Stimulated activated effector memory CD8-positive, alpha-beta T cell treated with anti-CD3 and anti-CD28 coated beads, Interleukin-12 subunit alpha, Interleukin-12 subunit beta, amount 100 ng/mL, for 72 hours (primary cell): ENCODE measurements around the gene HOXB2.
"Not testable (repeated sequence)": the region's sequence is repeated elsewhere in the genome, so short reads cannot be mapped to it uniquely, and the experiment has no call there.

ENCODE experiments used
- ATAC-seq: fragments of 150-1000 bp; cut with Tn5 transposase; 2 replicates; pipeline ENCODE4 v1.10.0; 2021
- DNase-seq, 2 donors: peaks; one replicate each; pipeline ENCODE4 v3.0.0; 2021 to 2022; ENCODE audit warnings: low spot score in 2 of 2
- H3K27ac Mint-ChIP-seq: one replicate; pipeline ENCODE4 v1.8.0; 2022; ENCODE audit warnings: mild to moderate bottlenecking, mixed read lengths
- H3K36me3 Mint-ChIP-seq: one replicate; pipeline ENCODE4 v1.8.0; 2022; ENCODE audit warnings: mild to moderate bottlenecking, mixed read lengths
- H3K4me1 Mint-ChIP-seq: one replicate; pipeline ENCODE4 v1.8.0; 2022; ENCODE audit warnings: mixed read lengths
- H3K4me3 Mint-ChIP-seq: one replicate; pipeline ENCODE4 v1.8.0; 2022; ENCODE audit warnings: mild to moderate bottlenecking, mixed read lengths
- H3K9me3 Mint-ChIP-seq: one replicate; pipeline ENCODE4 v1.8.0; 2022; ENCODE audit warnings: mixed read lengths

Gene HOXB2

GRCh38 chr17:48544349-48545021, 424 bp downstream of the HOXB2 start:
- H3K4me1 Mint-ChIP-seq = peaks cover 24% of the 10 kb centered on the region
- H3K4me3 Mint-ChIP-seq = peak overlapping the region; percentile 78
- no peaks in the 10 kb centered on the region for H3K9me3 Mint-ChIP-seq
- no peak for ATAC-seq
- peak overlapping the region; percentile 97 for H3K27ac Mint-ChIP-seq
- DNase-seq = no peak
- peaks cover 6% of the 10 kb centered on the region for H3K36me3 Mint-ChIP-seq

GRCh38 chr17:48543854-48544348, 1.0 kb downstream of the HOXB2 start:
- peaks cover 6% of the 10 kb centered on the region for H3K36me3 Mint-ChIP-seq

GRCh38 chr17:48543107-48543853, 1.6 kb downstream of the HOXB2 start:
- Mint-ChIP-seq H3K36me3 (peaks cover 6% of the 10 kb centered on the region), H3K4me3 (peak overlapping the region; percentile 78), H3K27ac (peak overlapping the region; percentile 97), H3K4me1 (peaks cover 24% of the 10 kb centered on the region), H3K9me3 (no peaks in the 10 kb centered on the region)
- ATAC-seq = peak; percentile 79
- peak; percentile 39 to 84 for DNase-seq

More at GRCh38 chr17:48543854-48544348, 1.0 kb downstream of the HOXB2 start:
- Mint-ChIP-seq H3K4me1 (peaks cover 24% of the 10 kb centered on the region), H3K27ac (peak overlapping the region; percentile 97), H3K9me3 (no peaks in the 10 kb centered on the region), H3K4me3 (peak overlapping the region; percentile 78)
- DNase-seq = peak; percentile 8 to 65
- ATAC-seq = peak; percentile 66

GRCh38 chr17:48542698-48543106, 2.2 kb downstream of the HOXB2 start:
- H3K9me3 Mint-ChIP-seq = no peaks in the 10 kb centered on the region
- H3K36me3 Mint-ChIP-seq = peaks cover 6% of the 10 kb centered on the region
- DNase-seq (no peak), ATAC-seq (no peak)
- H3K27ac Mint-ChIP-seq = peak overlapping the region; percentile 97
- peak overlapping the region; percentile 78 for H3K4me3 Mint-ChIP-seq
- H3K4me1 Mint-ChIP-seq = peaks cover 24% of the 10 kb centered on the region

GRCh38 chr17:48542114-48542656, 2.7 kb downstream of the HOXB2 start:
- H3K4me1 Mint-ChIP-seq = peaks cover 24% of the 10 kb centered on the region
- ATAC-seq (no peak), DNase-seq (peak in 1 of 2 donors; percentile 64)
- H3K4me3 Mint-ChIP-seq = peak overlapping the region; percentile 78
- no peaks in the 10 kb centered on the region for H3K9me3 Mint-ChIP-seq
- peaks cover 6% of the 10 kb centered on the region for H3K36me3 Mint-ChIP-seq
- peak overlapping the region; percentile 97 for H3K27ac Mint-ChIP-seq

GRCh38 chr17:48541577-48542113, 3.3 kb downstream of the HOXB2 start:
- DNase-seq (peak in 1 of 2 donors; percentile 68), ATAC-seq (no peak)
- Mint-ChIP-seq H3K27ac (peak overlapping the region; percentile 97), H3K9me3 (no peaks in the 10 kb centered on the region), H3K4me3 (peak overlapping the region; percentile 78), H3K4me1 (peaks cover 24% of the 10 kb centered on the region), H3K36me3 (peaks cover 6% of the 10 kb centered on the region)

GRCh38 chr17:48541036-48541576, 3.8 kb downstream of the HOXB2 start:
- H3K27ac Mint-ChIP-seq = peak overlapping the region; percentile 97
- DNase-seq (no peak), ATAC-seq (no peak)
- H3K36me3 Mint-ChIP-seq = peaks cover 6% of the 10 kb centered on the region
- peak overlapping the region; percentile 78 for H3K4me3 Mint-ChIP-seq
- H3K4me1 Mint-ChIP-seq = peaks cover 24% of the 10 kb centered on the region
- H3K9me3 Mint-ChIP-seq = no peaks in the 10 kb centered on the region

GRCh38 chr17:48540213-48540612, 4.7 kb downstream of the HOXB2 start:
- DNase-seq (no peak), ATAC-seq (no peak)
- Mint-ChIP-seq H3K4me3 (no peak overlapping the region), H3K4me1 (peaks cover 24% of the 10 kb centered on the region), H3K36me3 (peaks cover 6% of the 10 kb centered on the region), H3K27ac (no peak overlapping the region), H3K9me3 (no peaks in the 10 kb centered on the region)

GRCh38 chr17:48539177-48539576, 5.7 kb downstream of the HOXB2 start:
- Mint-ChIP-seq H3K9me3 (no peaks in the 10 kb centered on the region), H3K27ac (no peak overlapping the region), H3K4me1 (peaks cover 23% of the 10 kb centered on the region), H3K36me3 (peaks cover 6% of the 10 kb centered on the region), H3K4me3 (no peak overlapping the region)
- ATAC-seq (no peak), DNase-seq (no peak)

GRCh38 chr17:48537316-48537715, 7.6 kb downstream of the HOXB2 start:
- ATAC-seq (no peak), DNase-seq (no peak)
- no peak overlapping the region for H3K4me3 Mint-ChIP-seq
- peaks cover 7% of the 10 kb centered on the region for H3K4me1 Mint-ChIP-seq
- no peaks in the 10 kb centered on the region for H3K36me3 Mint-ChIP-seq
- H3K9me3 Mint-ChIP-seq = no peaks in the 10 kb centered on the region
- H3K27ac Mint-ChIP-seq = no peak overlapping the region

GRCh38 chr17:48535793-48536559, 8.9 kb downstream of the HOXB2 start:
- H3K27ac Mint-ChIP-seq, ATAC-seq, H3K4me3 Mint-ChIP-seq, DNase-seq, H3K4me1 Mint-ChIP-seq, H3K36me3 Mint-ChIP-seq, H3K9me3 Mint-ChIP-seq: not testable (repeated sequence)

- Mint-ChIP-seq H3K36me3 (no peaks in the 10 kb centered on the region), H3K9me3 (no peaks in the 10 kb centered on the region), H3K4me3 (no peak overlapping the region), H3K27ac (no peak overlapping the region), H3K4me1 (no peaks in the 10 kb centered on the region)
- no peak for DNase-seq
- ATAC-seq = no peak
These were observed 12.6 kb downstream of the HOXB2 start for GRCh38 chr17:48532261-48532660.

GRCh38 chr17:48530887-48531272, 14.0 kb downstream of the HOXB2 start, which contains the start of gene HOXB1:
Gene HOXB1 (minus strand): TSS chr17:48531011. CDS start chr17:48530904, 107 bp downstream.
- Mint-ChIP-seq H3K4me3 (no peak within 1 kb of the TSS), H3K27ac (no peak within 1 kb of the TSS), H3K36me3 (no peaks in the 10 kb centered on the region), H3K4me1 (no peaks in the 10 kb centered on the region), H3K9me3 (no peaks in the 10 kb centered on the region)
- no peak for DNase-seq
- ATAC-seq = no peak

- H3K36me3 Mint-ChIP-seq = no peaks in the 10 kb centered on the region
- H3K9me3 Mint-ChIP-seq = no peaks in the 10 kb centered on the region
- DNase-seq = no peak
- H3K27ac Mint-ChIP-seq = no peak overlapping the region
- no peaks in the 10 kb centered on the region for H3K4me1 Mint-ChIP-seq
- ATAC-seq = no peak
- H3K4me3 Mint-ChIP-seq = no peak overlapping the region
These were observed 14.6 kb downstream of the HOXB2 start for GRCh38 chr17:48530208-48530886.
